Naive B cell (primary cell): Measurements from ENCODE around the gene ZNF608. TPM values are rescaled to one million over a fixed set of nuclear protein-coding genes. Genes with fewer than 3 reads are reported as not detected.

Source experiments
- ATAC-seq, 2 donors: fragments of 150-1000 bp; cut with Tn5 transposase; 2 replicates each; pipeline ENCODE4 v1.10.0; 2021; ENCODE audit warnings: low read depth in 2 of 2, mild to moderate bottlenecking in 2 of 2, moderate library complexity in 2 of 2
- DNase-seq: peaks from one replicate; pipeline ENCODE4 v3.0.0; 2022
- H3K27ac Mint-ChIP-seq, 6 donors: one replicate each; pipeline ENCODE4 v1.8.0; 2020 to 2022; ENCODE audit warnings: mild to moderate bottlenecking in 6 of 6, mixed read lengths in 6 of 6, moderate library complexity in 5 of 6, inconsistent platforms in 2 of 6
- H3K27me3 Mint-ChIP-seq, 3 donors: one replicate each; pipeline ENCODE4 v1.8.0; 2021 to 2022; ENCODE audit warnings: mixed read lengths in 3 of 3, mild to moderate bottlenecking in 1 of 3
- H3K36me3 Mint-ChIP-seq, 2 donors: one replicate each; pipeline ENCODE4 v1.8.0; 2020 to 2022; ENCODE audit warnings: mixed read lengths in 2 of 2, inconsistent platforms in 1 of 2, mild to moderate bottlenecking in 1 of 2
- H3K4me1 Mint-ChIP-seq, 3 donors: one replicate each; pipeline ENCODE4 v1.8.0; 2020 to 2022; ENCODE audit warnings: mixed read lengths in 3 of 3, inconsistent platforms in 1 of 3, mild to moderate bottlenecking in 1 of 3, moderate library complexity in 1 of 3
- H3K4me3 Mint-ChIP-seq, 8 donors: one replicate each; pipeline ENCODE4 v1.8.0; 2020 to 2022; ENCODE audit warnings: mild to moderate bottlenecking in 8 of 8, mixed read lengths in 8 of 8, moderate library complexity in 8 of 8, inconsistent platforms in 2 of 8
- H3K9me3 Mint-ChIP-seq, 7 donors: one replicate each; pipeline ENCODE4 v1.8.0; 2020 to 2022; ENCODE audit warnings: mixed read lengths in 7 of 7, mild to moderate bottlenecking in 5 of 7, inconsistent platforms in 2 of 7, moderate library complexity in 1 of 7
- polyA plus RNA-seq, 6 donors: library from polyadenylated mRNA; unstranded; fragments of 300-500 nt; fragmentation: Illumina TruSeq; gene quantifications; one replicate each; pipeline ENCODE4 v1.2.3, GENCODE V29; 2021; ENCODE audit warnings: low read depth in 6 of 6

The ZNF608 gene
- polyA plus RNA-seq: 1 to 10 TPM; 3.7 to 8.7 (median 6.0) TPM

- no peak for ATAC-seq
- DNase-seq: no peak
- Mint-ChIP-seq H3K9me3 (peaks cover 0 to 3% (median 1%) of the 10 kb centered on the region in 7 donors), H3K36me3 (peaks cover 0 to 2% of the 10 kb centered on the region in 2 donors), H3K4me3 (no peak within 1 kb of the TSS), H3K27me3 (no peaks in the 10 kb centered on the region), H3K27ac (peak within 1 kb of the TSS in 4 of 6 donors; percentile 96 to 100 (median 98)), H3K4me1 (peaks cover 9 to 27% (median 19%) of the 10 kb centered on the region in 3 donors)
Measured at GRCh38 chr5:124745928-124746915, at the start of gene ZNF608. Gene ZNF608 (minus strand): TSS chr5:124746639. CDS start chr5:124744989, 1,650 bp downstream.

- Mint-ChIP-seq H3K27me3 (peaks cover 0 to 4% (median 0%) of the 10 kb centered on the region in 3 donors), H3K36me3 (no peaks in the 10 kb centered on the region), H3K4me3 (no peak overlapping the region), H3K4me1 (peaks cover 0 to 5% (median 5%) of the 10 kb centered on the region in 3 donors), H3K9me3 (no peaks in the 10 kb centered on the region), H3K27ac (peak overlapping the region in 1 of 6 donors; percentile 44)
- DNase-seq (no peak), ATAC-seq (no peak)
Measured at GRCh38 chr5:124795829-124796228, 49.4 kb upstream of the ZNF608 start.

GRCh38 chr5:124790895-124791732 lies 44.7 kb upstream of the ZNF608 start:
- Mint-ChIP-seq H3K4me1 (peaks cover 0 to 5% (median 5%) of the 10 kb centered on the region in 3 donors), H3K27me3 (peaks cover 0 to 4% (median 0%) of the 10 kb centered on the region in 3 donors), H3K4me3 (no peak overlapping the region), H3K9me3 (no peaks in the 10 kb centered on the region), H3K36me3 (no peaks in the 10 kb centered on the region), H3K27ac (no peak overlapping the region)
- ATAC-seq: no peak
- DNase-seq: no peak

- Mint-ChIP-seq H3K36me3 (no peaks in the 10 kb centered on the region), H3K4me1 (no peaks in the 10 kb centered on the region), H3K27me3 (peaks cover 0 to 4% (median 0%) of the 10 kb centered on the region in 3 donors), H3K9me3 (no peaks in the 10 kb centered on the region), H3K27ac (no peak overlapping the region), H3K4me3 (no peak overlapping the region)
- no peak for DNase-seq
- ATAC-seq: no peak
Measured at GRCh38 chr5:124790301-124790894, 44.0 kb upstream of the ZNF608 start.

- Mint-ChIP-seq H3K4me1 (no peaks in the 10 kb centered on the region), H3K27me3 (peaks cover 0 to 4% (median 0%) of the 10 kb centered on the region in 3 donors), H3K36me3 (no peaks in the 10 kb centered on the region), H3K27ac (no peak overlapping the region), H3K4me3 (no peak overlapping the region), H3K9me3 (no peaks in the 10 kb centered on the region)
- no peak for ATAC-seq
- DNase-seq: no peak
Measured at GRCh38 chr5:124789104-124789605, 42.7 kb upstream of the ZNF608 start.

- no peaks in the 10 kb centered on the region for H3K27me3 Mint-ChIP-seq
- peaks cover 6 to 7% of the 10 kb centered on the region in 2 donors for H3K36me3 Mint-ChIP-seq
- no peak overlapping the region for H3K4me3 Mint-ChIP-seq
- ATAC-seq (no peak), DNase-seq (no peak)
- peaks cover 0 to 6% (median 3%) of the 10 kb centered on the region in 7 donors for H3K9me3 Mint-ChIP-seq
- no peak overlapping the region for H3K27ac Mint-ChIP-seq
- H3K4me1 Mint-ChIP-seq: no peaks in the 10 kb centered on the region
Measured at GRCh38 chr5:124783794-124784193, 37.4 kb upstream of the ZNF608 start.

GRCh38 chr5:124783285-124783684 lies 36.8 kb upstream of the ZNF608 start:
- no peak for ATAC-seq

GRCh38 chr5:124782262-124782661 lies 35.8 kb upstream of the ZNF608 start:
- Mint-ChIP-seq H3K36me3 (peaks cover 6 to 7% of the 10 kb centered on the region in 2 donors), H3K27me3 (no peaks in the 10 kb centered on the region), H3K9me3 (peaks cover 0 to 6% (median 3%) of the 10 kb centered on the region in 7 donors), H3K4me3 (no peak overlapping the region), H3K4me1 (no peaks in the 10 kb centered on the region), H3K27ac (no peak overlapping the region)
- ATAC-seq (no peak), DNase-seq (no peak)

More at GRCh38 chr5:124783285-124783684, 36.8 kb upstream of the ZNF608 start:
- H3K4me1 Mint-ChIP-seq: no peaks in the 10 kb centered on the region
- H3K27ac Mint-ChIP-seq: no peak overlapping the region
- no peak overlapping the region for H3K4me3 Mint-ChIP-seq
- no peak for DNase-seq
- no peaks in the 10 kb centered on the region for H3K27me3 Mint-ChIP-seq
- peaks cover 6 to 7% of the 10 kb centered on the region in 2 donors for H3K36me3 Mint-ChIP-seq
- peaks cover 0 to 6% (median 3%) of the 10 kb centered on the region in 7 donors for H3K9me3 Mint-ChIP-seq

GRCh38 chr5:124780011-124780410 lies 33.6 kb upstream of the ZNF608 start:
- ATAC-seq: no peak
- Mint-ChIP-seq H3K27ac (no peak overlapping the region), H3K36me3 (peaks cover 6 to 7% of the 10 kb centered on the region in 2 donors), H3K4me3 (no peak overlapping the region), H3K27me3 (no peaks in the 10 kb centered on the region), H3K9me3 (peaks cover 0 to 6% (median 3%) of the 10 kb centered on the region in 7 donors), H3K4me1 (no peaks in the 10 kb centered on the region)
- no peak for DNase-seq

GRCh38 chr5:124773315-124774311 lies 27.2 kb upstream of the ZNF608 start:
- peaks cover 0 to 5% of the 10 kb centered on the region in 2 donors for H3K36me3 Mint-ChIP-seq
- no peaks in the 10 kb centered on the region for H3K9me3 Mint-ChIP-seq
- H3K4me1 Mint-ChIP-seq: peaks cover 0 to 7% (median 5%) of the 10 kb centered on the region in 3 donors
- DNase-seq (no peak), ATAC-seq (no peak)
- H3K4me3 Mint-ChIP-seq: no peak overlapping the region
- no peak overlapping the region for H3K27ac Mint-ChIP-seq
- peaks cover 0 to 4% (median 0%) of the 10 kb centered on the region in 3 donors for H3K27me3 Mint-ChIP-seq

GRCh38 chr5:124772457-124773200 lies 26.2 kb upstream of the ZNF608 start:
- H3K27me3 Mint-ChIP-seq: peaks cover 0 to 4% (median 0%) of the 10 kb centered on the region in 3 donors
- no peak for ATAC-seq
- no peaks in the 10 kb centered on the region for H3K9me3 Mint-ChIP-seq
- peaks cover 0 to 7% (median 5%) of the 10 kb centered on the region in 3 donors for H3K4me1 Mint-ChIP-seq
- peaks cover 0 to 5% of the 10 kb centered on the region in 2 donors for H3K36me3 Mint-ChIP-seq
- DNase-seq: no peak
- H3K27ac Mint-ChIP-seq: no peak overlapping the region
- H3K4me3 Mint-ChIP-seq: no peak overlapping the region
